ENCODE results near the gene CTBS.

Gene CTBS

GRCh38 chr1:84620720-84621313, 46.6 kb upstream of the CTBS start (continued):
- TF ChIP-seq ZNF266 (tag by site-specific recombination; IDR thresholded peaks at IDR 0.05; ENCODE audit: low read depth) = no peak
- no peak for TF ChIP-seq KLF1 (tag by site-specific recombination; IDR thresholded peaks at IDR 0.05)
- TF ChIP-seq ZBTB6 (tag by site-specific recombination; IDR thresholded peaks at IDR 0.05) = peak; percentile 53; the same call in 1 of the 2 replicates
- no peak for TF ChIP-seq ZNF701 (tag by site-specific recombination; IDR thresholded peaks at IDR 0.05)
- TF ChIP-seq ZBTB8A (tag by site-specific recombination; IDR thresholded peaks at IDR 0.05) = peak; percentile 99
- TF ChIP-seq ZNF549 (tag by site-specific recombination; IDR thresholded peaks at IDR 0.05) = no peak
- TF ChIP-seq SP7 (tag by site-specific recombination; IDR thresholded peaks at IDR 0.05) = peak; percentile 87
- peak; percentile 94 for TF ChIP-seq ZNF561 (tag by site-specific recombination; IDR thresholded peaks at IDR 0.05; ENCODE audit: borderline replicate concordance)
- peak; percentile 49; the same call in 1 of the 2 replicates for TF ChIP-seq ZNF629 (tag by site-specific recombination; IDR thresholded peaks at IDR 0.05)
- TF ChIP-seq ZNF155 (tag by site-specific recombination; IDR thresholded peaks at IDR 0.05) = no peak
- TF ChIP-seq HOXA7 (CRISPR knock-in tag; IDR thresholded peaks at IDR 0.05; ENCODE audit: borderline replicate concordance) = no peak
- TF ChIP-seq MEIS1 (CRISPR knock-in tag; IDR thresholded peaks at IDR 0.05; ENCODE audit: borderline replicate concordance) = no peak
- TF ChIP-seq ZNF785 (tag by site-specific recombination; IDR thresholded peaks at IDR 0.05) = no peak
- no peak for TF ChIP-seq SETDB1 (IDR thresholded peaks at IDR 0.05; ENCODE audit: insufficient read length, low read length)
- no peak for TF ChIP-seq ZNF560 (tag by site-specific recombination; IDR thresholded peaks at IDR 0.05; ENCODE audit: borderline replicate concordance)
- TF ChIP-seq ZNF354C (tag by site-specific recombination; IDR thresholded peaks at IDR 0.05; ENCODE audit: borderline replicate concordance, low read depth) = no peak
- TF ChIP-seq ZNF2 (tag by site-specific recombination; IDR thresholded peaks at IDR 0.05) = peak; percentile 99
- peak; percentile 98 for TF ChIP-seq ZFP37 (tag by site-specific recombination; IDR thresholded peaks at IDR 0.05)
- TF ChIP-seq ZNF19 (tag by site-specific recombination; IDR thresholded peaks at IDR 0.05; ENCODE audit: low read depth) = no peak
- TF ChIP-seq ZBTB7A (tag by site-specific recombination; IDR thresholded peaks at IDR 0.05; ENCODE audit: low read depth) = no peak
- peak; percentile 61; the same call in 1 of the 2 replicates for TF ChIP-seq KLF16 (tag by site-specific recombination; IDR thresholded peaks at IDR 0.05)
- no peak for TF ChIP-seq MZF1 (tag by site-specific recombination; IDR thresholded peaks at IDR 0.05; ENCODE audit: borderline replicate concordance)

GRCh38 chr1:84619383-84620102, 45.3 kb upstream of the CTBS start:
- ChIA-PET POLR2A (no interaction called here), CTCF (interaction anchor here (0.6 to 2.0 kb wide), 15 partner anchors 8 to 673 kb away, joined by 3 to 14 read pairs (median 3); no protein-coding TSS in a partner anchor)
- H3K9me3 ChIP-seq (ENCODE audit: control insufficient read depth, insufficient read depth, low read depth, low read length) = no peaks in the 10 kb centered on the region
- H3K4me3 ChIP-seq (ENCODE audit: low read depth, low read length) = no peak overlapping the region
- H3K4me1 ChIP-seq (ENCODE audit: control insufficient read depth, insufficient read depth, low read length) = peaks cover 2% of the 10 kb centered on the region; the same call in 1 of the 2 replicates
- no peak overlapping the region for H3K27ac ChIP-seq (ENCODE audit: extremely low read depth, low read depth, low read length)
- H3K36me3 ChIP-seq (ENCODE audit: control insufficient read depth in 2 of 2, insufficient read depth in 1 of 2, low read length in 2 of 2) = peaks cover 0 to 3% of the 10 kb centered on the region in 2 experiments; a peak in 1 of 3 replicates
- no peak for TF ChIP-seq HOXC10 (CRISPR knock-in tag; IDR thresholded peaks at IDR 0.05)
- TF ChIP-seq ZNF558 (tag by site-specific recombination; IDR thresholded peaks at IDR 0.05) = no peak
- peak; percentile 53 for TF ChIP-seq ZFHX2 (tag by site-specific recombination; conservative IDR thresholded peaks at IDR 0.05)
- no peak for TF ChIP-seq ZNF600 (tag by site-specific recombination; IDR thresholded peaks at IDR 0.05)
- no peak for TF ChIP-seq KLF17 (tag by site-specific recombination; IDR thresholded peaks at IDR 0.05)
- no peak for TF ChIP-seq GLIS2 (tag by site-specific recombination; IDR thresholded peaks at IDR 0.05)
- TF ChIP-seq SP2 (tag by site-specific recombination; IDR thresholded peaks at IDR 0.05) = 0 out of 2 replicates have a peak, but pooled peaks have one; percentile 10
- TF ChIP-seq ZSCAN5A (tag by site-specific recombination; IDR thresholded peaks at IDR 0.05) = no peak
- TF ChIP-seq ZFP3 (tag by site-specific recombination; IDR thresholded peaks at IDR 0.05; ENCODE audit: low read depth) = no peak
- no peak for TF ChIP-seq ZNF561 (tag by site-specific recombination; IDR thresholded peaks at IDR 0.05; ENCODE audit: borderline replicate concordance)
- TF ChIP-seq, protein P1, sequence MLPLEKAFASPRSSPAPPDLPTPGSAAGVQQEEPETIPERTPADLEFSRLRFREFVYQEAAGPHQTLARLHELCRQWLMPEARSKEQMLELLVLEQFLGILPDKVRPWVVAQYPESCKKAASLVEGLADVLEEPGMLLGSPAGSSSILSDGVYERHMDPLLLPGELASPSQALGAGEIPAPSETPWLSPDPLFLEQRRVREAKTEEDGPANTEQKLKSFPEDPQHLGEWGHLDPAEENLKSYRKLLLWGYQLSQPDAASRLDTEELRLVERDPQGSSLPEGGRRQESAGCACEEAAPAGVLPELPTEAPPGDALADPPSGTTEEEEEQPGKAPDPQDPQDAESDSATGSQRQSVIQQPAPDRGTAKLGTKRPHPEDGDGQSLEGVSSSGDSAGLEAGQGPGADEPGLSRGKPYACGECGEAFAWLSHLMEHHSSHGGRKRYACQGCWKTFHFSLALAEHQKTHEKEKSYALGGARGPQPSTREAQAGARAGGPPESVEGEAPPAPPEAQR (tag by site-specific recombination; IDR thresholded peaks at IDR 0.05) = no peak
- no peak for TF ChIP-seq REPIN1 (tag by site-specific recombination; IDR thresholded peaks at IDR 0.05; ENCODE audit: low read depth)
- 0 out of 2 replicates have a peak, but pooled peaks have one; percentile 26 for TF ChIP-seq SP7 (tag by site-specific recombination; IDR thresholded peaks at IDR 0.05)
- TF ChIP-seq ZNF621 (tag by site-specific recombination; IDR thresholded peaks at IDR 0.05) = no peak
